HG03432 (cell line): ENCODE data around the gene RPP14.
A peak's percentile ranks its signal among the peaks of the same experiment; 100 is the strongest.
"Not testable (repeated sequence)": the region's sequence is repeated elsewhere in the genome, so short reads cannot be mapped to it uniquely, and the experiment has no call there.

Experiments
- ATAC-seq: cut with Tn5 transposase; IDR thresholded peaks from one replicate; pipeline ENCODE4 v1.9.1; 2021; ENCODE audit warnings: mild to moderate bottlenecking, moderate library complexity; ENCODE audit not compliant: unreplicated experiment

RPP14 gene

DNA sequence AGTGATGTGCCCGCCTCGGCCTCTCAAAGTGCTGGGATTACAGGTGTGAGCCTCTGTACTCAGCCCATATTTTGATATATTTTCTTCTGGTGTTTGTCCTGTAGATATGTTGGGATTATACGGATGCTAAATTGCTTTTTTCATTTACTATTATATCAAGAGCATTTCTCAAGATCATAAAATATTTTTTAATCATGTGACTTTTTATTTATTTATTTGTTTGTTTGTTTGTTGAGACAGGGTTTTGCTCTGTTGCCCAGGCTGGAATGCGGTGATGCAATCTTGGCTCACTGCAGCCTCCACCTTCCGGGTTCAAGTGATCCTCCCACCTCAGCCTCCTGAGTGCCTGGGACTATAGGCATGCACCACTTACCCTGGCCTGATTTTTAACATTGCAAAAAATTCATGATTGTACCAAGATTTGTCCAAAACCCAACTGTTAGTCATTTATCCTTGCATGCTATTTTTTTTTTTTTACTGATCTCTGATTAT is 23.9 kb downstream of the RPP14 start:
- no peak for ATAC-seq

DNA sequence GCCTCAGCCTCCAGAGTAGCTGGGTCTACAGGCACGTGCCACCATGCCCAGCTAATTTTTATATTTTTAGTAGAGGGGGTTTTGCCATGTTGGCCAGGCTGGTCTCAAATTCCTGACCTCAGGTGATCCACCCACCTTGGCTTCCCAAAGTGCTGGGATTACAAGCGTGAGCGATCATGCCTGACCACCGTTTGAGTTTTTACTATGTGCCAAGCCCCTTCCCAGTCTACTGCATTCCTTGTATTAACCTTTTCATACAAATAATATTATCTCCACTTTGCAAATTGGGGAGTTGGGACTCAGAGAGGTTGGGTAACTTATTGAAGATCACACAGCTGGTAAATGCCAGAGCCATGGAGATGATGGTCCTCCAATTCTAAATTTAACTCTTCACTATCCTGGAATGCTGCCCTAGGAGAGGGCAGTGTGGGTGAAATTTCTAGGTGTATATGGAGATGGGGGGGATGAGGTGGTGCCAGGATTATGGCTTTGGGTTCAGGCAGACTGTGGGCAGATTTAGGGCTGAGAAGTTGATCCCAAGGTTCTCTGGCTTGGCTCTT is 25.6 kb downstream of the RPP14 start:
- no peak for ATAC-seq

DNA sequence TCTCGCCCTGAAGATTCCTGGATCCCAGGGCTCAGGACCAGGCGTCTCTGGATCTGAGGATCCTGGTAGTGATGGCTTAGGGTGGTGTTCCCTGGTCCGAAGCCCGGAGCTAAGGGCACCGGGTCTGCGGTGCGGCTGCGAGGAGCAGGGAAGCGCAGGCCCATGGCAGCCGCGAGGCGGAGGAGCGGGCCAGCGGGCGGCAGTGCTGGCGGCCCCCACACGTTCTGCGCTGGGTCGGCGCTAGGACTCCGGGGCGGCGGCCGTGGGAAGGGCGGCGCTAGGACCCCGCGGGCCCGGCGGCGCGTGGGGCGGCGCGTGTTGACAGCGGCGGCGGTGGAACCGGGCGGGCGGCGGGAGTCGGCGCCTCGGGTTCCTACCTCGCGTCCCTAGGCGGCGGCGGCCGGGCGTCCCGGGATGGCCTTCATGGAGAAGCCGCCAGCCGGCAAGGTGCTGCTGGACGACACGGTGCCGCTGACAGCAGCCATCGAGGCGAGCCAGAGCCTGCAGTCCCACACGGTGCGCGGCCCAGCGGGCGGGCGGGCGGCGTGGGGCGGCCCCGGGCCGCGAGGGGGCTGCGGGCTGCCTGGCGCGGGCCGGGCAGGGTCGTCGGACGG is 26.6 kb downstream of the RPP14 start, which contains the start of gene PXK:
PXK (plus strand) TSS at position 318 of the 614 bp plus-strand sequence; CDS start at position 415, 97 bp downstream.
- ATAC-seq, result peak; percentile 91

DNA sequence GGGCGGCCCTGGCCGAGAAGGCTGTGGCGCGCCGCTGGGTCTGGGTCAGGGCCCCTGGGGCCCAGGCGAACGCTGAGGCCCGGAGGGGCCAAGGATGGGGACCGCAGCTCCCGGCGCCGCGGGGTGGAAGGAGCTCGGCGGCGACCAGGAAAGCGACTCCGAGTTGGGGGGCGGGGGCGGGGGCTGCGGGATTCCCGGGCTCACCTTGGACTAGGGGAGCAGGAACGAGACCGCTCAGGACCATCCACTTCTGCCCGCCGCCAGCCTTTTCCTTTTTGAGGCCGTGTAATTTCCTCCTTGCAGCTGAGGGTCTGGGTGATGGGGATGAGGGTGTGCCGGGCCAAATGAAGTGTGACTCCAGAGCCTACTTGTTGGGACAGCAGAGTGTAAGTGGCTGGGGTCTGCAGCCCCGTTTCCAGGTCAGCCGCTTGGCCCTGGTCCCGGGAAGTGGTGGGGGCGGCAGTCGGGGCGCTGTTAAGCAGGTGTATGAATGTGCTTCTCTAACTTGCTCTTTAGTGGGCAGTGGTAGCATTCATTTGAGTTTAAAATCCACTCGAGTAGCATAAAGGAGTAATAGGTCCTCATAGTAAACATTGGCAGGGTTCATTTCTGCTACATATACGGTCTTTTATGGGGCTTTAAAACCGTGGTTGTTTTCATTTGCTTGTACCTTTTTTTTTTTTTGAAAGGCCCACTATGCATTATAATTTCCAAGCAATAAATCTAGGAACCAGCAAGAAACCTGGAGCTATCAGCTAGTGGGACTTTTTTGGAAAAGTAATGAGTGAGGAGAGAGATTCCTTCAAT is 27.4 kb downstream of the RPP14 start:
- ATAC-seq, result peak; percentile 41

DNA sequence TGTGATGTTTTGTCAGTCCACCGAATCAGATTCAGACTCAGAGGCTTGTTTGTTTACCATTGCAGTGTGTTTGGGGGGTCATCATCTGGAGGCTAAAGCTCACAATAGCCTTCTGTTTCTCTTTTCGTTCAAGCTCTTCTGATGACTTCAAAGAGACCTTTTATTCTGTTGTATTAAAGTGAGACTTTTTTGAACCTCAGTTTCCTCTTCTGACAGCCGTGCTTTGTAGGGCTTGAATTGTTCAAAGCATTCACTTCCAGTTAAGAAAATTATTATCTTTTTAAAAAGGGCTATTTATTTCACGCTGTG is 27.9 kb downstream of the RPP14 start:
- no peak for ATAC-seq

DNA sequence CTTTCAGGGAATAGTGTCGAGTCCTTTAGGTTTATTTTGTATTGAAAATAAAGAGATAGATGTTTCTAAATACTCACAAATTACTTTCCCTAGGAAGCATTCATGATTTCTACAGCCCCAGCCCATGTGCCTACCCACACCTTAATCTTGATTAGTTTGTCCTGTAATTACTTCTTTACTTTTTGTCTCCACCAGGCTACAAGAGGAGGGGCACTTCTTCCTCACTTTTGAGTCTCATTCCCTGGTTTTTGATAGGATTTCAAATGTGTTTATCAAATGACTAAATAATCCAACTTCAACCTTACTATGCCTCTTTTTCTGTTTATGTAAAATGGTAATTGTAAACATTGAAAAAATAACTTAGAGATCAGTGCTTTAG is 28.4 kb downstream of the RPP14 start:
- no peak for ATAC-seq

DNA sequence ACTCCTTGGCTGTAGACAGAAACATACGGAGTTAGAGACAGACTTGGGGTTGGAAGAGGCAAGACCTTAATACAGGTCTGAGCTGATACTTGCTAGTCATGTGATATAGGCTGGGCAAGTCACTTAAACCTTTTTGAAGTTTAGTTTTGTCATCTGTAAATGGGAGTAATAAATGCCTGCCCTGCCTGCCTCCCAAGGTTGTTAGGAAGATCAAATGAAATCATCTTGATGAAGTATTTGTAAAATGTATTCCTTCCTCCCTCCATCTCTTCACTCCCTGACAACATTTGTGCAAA is 29.6 kb downstream of the RPP14 start:
- no peak for ATAC-seq

DNA sequence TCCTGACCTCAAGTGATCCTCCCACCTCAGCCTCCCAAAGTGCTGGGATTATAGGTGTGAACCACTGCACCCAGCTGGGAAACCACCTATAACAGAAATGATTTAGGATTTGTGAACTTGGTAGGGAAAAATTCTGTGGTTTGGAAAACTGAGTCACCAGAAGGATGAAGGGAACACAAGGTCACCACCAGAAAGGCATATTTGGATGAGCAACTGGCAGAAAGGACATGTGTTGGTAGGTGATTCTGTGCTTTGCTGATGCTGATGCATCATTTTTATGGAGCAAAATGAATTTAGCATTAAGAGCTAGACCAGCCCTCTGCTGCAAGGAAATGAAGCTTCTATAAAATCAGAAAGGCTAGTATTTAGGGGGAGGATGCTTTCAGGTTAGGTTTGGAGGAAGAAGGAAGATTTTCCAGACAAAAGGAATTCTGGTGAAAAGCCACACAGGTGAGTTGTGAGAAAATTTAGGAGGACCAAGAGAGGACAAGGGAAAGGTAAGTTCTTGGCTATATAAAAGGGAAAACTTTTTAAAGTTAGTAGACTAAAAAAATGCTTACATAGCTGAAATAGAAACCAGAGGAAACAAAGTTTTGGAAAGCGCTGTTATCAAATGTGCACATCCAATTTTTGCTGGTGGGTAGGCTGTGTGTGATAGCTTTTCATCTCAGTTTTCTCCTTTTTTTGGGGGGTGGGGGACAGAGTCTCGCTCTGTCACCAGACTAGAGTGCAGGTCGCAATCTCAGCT is 30.3 kb downstream of the RPP14 start:
- no peak for ATAC-seq

DNA sequence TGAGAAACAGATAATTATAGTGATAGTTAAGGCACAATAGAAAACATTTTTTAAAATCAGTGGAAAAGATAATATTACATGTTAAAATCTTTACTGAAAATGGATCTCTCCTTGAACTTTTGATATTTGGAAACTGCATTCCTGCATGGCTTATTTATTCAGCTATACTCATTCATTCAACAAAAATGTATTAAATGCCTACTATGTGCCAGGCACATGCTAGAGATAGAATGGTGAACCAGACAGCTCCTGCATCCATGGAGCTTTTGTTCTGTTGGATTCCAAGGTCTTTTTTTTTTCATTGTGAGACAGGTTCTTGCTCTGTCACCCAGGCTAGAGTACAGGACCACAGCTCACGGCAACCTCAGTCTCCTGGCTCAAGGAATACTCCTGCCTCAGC is 31.1 kb downstream of the RPP14 start:
- no peak for ATAC-seq

DNA sequence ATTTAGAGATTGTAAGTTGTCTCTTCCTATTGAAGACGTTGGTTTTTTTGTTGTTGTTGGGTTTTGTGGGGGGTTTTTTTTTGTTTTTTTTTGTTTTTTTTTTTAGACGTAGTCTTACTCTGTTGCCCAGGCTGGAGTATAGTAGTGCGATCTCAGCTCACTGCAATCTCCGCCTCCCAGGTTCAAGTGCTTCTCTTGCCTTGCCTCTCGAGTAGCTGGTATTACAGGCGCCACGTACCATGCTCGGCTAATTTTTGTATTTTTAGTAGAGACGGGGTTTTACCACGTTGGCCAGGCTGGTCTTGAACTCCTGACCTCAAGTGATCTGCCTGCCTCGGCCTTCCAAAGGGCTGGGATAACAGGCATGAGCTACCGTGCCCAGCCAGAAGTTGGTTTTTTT is 33.1 kb downstream of the RPP14 start:
- ATAC-seq, result not testable (repeated sequence)

DNA sequence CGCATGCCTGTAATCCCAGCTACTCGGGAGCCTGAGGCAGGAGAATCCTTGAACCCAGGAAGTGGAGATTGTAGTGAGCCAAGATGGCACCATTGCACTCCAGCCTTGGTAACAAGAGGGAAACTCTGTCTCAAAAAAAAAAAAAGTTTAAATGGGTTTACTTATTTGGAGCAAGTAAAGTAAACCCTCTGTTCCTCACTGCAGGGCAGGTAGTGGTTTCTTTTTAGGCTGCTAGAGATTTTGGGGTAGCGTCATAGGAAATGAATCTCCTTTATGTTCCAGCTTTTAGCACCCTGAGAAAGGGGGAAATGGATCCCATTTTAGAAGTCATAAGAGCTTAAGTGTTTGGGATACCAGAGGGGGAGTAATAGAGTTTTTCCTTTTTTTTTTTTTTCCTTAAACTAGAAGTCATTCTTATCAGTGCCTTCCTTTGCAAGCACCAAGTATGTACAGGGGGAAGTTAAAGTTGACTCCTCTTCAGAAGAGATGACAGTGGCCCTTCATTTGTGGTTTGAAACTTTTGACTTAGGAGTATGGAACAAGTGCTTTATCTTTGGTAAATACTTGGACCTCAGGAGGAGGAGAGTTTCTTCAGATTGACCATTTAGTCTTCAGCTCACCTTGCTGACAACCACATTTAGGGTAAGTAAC is 34.7 kb downstream of the RPP14 start:
- ATAC-seq, result no peak

DNA sequence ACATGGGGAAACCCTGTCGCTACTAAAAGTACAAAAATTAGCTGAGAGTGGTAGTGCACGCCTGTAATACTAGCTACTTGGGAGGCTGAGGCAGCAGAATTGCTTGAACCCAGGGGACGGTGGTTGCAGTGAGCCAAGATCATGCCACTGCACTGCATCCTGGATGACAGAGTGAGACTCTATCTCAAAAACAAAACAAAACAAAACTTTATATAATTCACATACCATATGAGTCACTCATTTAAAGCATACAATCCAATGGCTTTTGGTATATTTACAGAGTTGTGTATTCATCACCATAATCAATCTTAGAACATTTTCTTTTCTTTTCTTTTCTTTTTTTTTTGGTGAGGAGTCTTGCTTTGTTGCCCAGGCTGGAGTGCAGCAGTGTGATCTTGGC is 35.3 kb downstream of the RPP14 start:
- no peak for ATAC-seq

DNA sequence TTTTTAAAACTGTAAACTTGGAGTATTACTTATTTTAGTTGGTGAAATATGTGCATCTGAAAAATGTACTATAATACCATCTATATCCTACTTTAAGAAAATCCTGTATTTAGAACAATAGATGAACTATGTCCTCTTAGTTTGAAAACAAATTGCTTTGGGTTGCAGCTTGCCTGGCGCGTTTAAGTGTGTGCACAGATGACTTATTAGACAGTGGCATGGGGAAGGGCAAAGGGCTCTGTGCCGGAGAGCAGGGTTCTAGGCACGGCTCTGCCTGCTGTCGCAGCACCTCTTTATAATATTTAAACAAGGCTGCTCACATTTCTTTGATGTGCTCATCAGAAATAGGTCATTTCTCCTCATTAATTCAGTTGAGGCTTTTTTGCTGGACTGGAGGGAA is 36.6 kb downstream of the RPP14 start:
- no peak for ATAC-seq

DNA sequence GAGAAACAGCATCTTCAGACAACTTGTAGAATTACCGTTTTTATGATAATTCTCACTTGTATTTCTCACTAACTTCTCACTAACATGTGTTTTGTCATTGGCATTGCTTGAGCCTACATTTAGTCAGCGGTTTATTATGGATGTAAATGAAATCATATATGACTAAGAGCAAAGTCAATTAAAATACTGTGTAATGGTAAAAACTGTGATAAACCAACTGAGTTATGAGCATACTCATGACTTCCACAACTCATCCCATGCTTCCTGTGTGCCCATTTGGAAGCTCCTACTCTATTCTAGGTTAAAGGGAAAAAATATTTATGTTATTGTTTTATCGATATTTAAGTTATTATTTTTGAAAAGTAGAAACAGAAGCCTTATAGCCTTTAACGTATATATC is 39.4 kb downstream of the RPP14 start:
- ATAC-seq, result no peak

DNA sequence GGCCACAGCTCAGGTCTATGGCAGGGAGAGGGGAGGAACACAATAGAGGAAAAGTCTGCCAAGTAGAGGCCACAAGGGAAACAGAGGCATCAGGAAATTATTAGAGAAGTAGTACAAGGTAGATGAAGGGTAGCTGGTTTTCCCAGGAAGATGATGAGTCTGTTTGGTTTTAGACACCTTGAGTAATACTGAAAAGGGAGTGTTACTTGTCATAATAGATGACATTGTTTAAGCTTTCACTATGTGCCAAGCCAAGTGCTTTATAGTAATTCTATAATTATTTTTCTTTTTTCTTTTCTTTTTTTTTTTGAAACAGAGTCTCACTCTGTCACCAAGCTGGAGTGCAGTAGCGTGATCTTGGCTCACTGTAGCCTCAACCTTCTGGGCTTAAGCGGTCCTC is 40.3 kb downstream of the RPP14 start:
- ATAC-seq, result no peak

DNA sequence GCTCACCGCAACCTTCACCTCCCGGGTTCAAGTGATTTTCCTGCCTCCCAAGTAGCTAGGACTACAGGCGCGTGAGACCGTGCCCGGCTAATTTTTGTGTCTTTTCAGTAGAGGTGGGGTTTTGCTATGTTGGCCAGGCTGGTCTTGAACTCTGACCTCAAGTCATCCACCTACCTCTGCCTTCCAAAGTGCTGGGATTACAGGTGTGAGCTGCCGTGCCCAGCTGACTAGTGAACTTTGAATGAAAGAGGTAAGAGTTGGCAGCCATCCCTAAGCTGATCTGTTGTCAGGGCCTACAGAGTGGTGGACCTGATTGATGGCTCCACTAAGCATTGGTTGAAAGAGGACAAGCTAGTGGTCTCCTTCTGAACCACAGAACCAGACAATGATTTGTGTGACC is 41.9 kb downstream of the RPP14 start:
- no peak for ATAC-seq

DNA sequence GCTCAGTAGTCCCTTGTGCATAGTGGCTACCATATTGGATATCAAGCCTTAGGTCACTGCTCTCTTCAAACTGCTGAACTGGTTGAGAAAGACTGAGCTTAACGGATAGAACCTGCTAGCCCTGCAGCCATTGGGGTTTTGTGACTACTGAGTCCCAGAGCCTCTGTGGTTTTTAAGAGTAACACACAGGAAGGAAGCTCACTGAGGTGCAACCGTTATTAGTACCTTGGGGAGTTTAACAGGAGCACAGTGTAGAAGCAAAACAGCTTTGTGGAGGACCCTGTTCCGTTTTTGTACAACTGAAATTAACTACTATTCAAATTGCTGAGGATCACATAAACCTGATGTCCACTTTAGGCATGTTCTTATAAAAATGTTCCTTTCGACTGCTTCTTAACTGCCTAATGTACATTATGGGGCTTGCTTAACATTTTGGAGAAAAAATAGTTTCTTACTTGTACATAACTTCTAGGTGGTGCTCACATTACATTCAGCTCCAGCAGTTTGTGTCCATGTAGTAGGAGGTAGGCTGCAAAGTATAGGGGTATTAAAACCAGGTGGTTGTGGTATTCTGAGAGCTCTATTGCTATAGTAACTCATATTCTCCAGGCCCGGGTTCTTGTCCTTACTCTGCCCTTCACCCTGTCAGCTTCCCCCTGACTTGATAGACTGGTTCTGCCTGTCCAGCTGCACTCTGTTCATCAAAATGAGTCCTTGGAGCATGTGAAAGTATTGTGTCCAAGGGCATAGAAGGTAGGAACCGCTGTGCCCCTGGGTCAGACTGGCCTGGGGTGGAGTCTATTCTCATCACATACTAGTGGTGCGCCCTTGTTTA is 44.0 kb downstream of the RPP14 start:
- peak; percentile 84 for ATAC-seq

DNA sequence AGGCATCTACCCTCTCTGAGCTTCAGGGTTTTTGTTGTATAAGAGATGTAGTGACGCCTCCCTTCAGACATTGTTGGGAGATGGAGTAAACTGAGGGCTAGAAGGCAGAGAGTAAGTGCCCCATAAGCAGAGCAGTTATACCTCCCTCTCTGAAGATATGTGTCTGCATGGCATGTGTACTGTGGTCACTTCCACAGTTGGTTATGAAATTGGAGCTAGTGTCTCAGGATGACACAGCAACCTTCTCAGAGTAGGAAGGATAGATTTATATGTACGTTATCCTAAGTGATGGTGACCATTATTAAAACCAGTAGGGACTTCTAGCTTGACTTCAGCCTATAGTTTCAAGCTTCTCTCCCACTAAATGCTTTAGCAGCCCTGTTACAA is 44.6 kb downstream of the RPP14 start:
- ATAC-seq, result no peak

DNA sequence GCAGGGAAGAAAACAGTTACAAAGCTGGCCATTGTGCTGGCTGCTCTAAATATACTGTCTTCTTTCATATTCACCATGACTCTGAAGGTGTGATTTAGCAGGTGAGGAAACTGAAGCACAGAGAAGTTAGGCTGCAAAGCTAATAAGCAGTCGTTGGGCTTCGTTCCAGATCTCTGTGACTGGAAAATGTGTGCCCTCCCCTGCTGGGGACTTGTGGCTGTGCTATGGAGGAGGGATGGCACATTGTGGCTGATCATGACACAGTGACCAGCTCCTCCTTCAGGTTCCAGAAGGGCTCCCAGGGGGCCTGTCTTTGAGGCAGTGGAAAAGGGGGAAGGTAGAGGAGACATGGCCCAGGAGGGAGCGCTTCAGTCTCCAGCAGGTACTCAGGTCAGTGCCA is 45.9 kb downstream of the RPP14 start:
- no peak for ATAC-seq

DNA sequence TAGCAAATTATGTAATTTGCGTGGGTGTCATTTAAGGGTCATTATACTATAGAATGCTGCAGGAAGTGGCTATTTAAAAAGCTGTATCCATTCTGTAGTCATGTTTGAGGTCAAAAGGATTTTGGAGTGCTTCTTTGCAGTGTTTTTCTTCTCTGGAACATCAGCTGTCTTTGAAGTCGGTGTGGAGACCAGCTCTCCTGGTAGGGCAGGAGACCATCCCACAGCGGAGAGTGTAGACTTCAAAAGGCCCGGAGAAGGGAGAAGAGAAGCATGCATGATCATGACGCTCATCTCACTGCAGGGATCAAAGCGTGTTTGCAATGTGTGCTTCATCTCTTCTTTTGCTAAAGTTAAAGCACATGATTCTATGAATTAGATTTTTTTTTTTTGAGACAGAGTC is 46.6 kb downstream of the RPP14 start:
- ATAC-seq, result no peak
